Measurements from ENCODE around the gene RNF5. TPM values are rescaled to one million over a fixed set of nuclear protein-coding genes. Genes with fewer than 3 reads are reported as not detected.

Gene RNF5
- total and polyA plus RNA-seq, 9 of the 15 experiments (the other 6 are each of a cell fraction or from before 2014, with no cell fraction given): 62.2 to 245 (median 129) TPM

GRCh38 chr6:32153564-32154513 is 24.4 kb upstream of the RNF5 start, which contains the start of gene PPT2 (continued):
- TF ChIP-seq ATF7 (IDR thresholded peaks at IDR 0.05): peak; percentile 99
- TF ChIP-seq CHAMP1 (IDR thresholded peaks at IDR 0.05): peak; percentile 50; the same call in 1 of the 2 replicates
- peak; percentile 89 for TF ChIP-seq CXXC5 (CRISPR knock-in tag; IDR thresholded peaks at IDR 0.05)
- peak; percentile 8; the same call in 1 of the 2 replicates for TF ChIP-seq TAF7 (tag; IDR thresholded peaks at IDR 0.05)
- no peak for TF ChIP-seq U2AF2 (optimal IDR thresholded peaks at IDR 0.05; ENCODE audit: low read depth, low read length)
- TF ChIP-seq PHB2 (IDR thresholded peaks at IDR 0.05; ENCODE audit: low read depth): no peak
- TF ChIP-seq SLC30A9 (CRISPR knock-in tag; IDR thresholded peaks at IDR 0.05): no peak
- TF ChIP-seq BRD4 (IDR thresholded peaks at IDR 0.05): peak; percentile 63; the same call in 1 of the 2 replicates
- peak; percentile 61 for TF ChIP-seq CTCFL (IDR thresholded peaks at IDR 0.05; ENCODE audit: borderline replicate concordance, insufficient read depth, low read depth, low read length, poor library complexity, severe bottlenecking)
- TF ChIP-seq PKNOX1 (IDR thresholded peaks at IDR 0.05): peak; percentile 54
- TF ChIP-seq ZNF511 (CRISPR knock-in tag; IDR thresholded peaks at IDR 0.05): 0 out of 2 replicates have a peak, but pooled peaks have one; percentile 3
- TF ChIP-seq NONO (IDR thresholded peaks at IDR 0.05; ENCODE audit: low read depth in 2 of 2, low read length in 1 of 2): peak in 1 of 2 experiments; percentile 98; a peak in 2 of 4 replicates
- peak; percentile 78; the same call in 1 of the 2 replicates for TF ChIP-seq TFAP4 (CRISPR knock-in tag; IDR thresholded peaks at IDR 0.05; ENCODE audit: borderline replicate concordance)
- peak; percentile 90 for TF ChIP-seq C11orf30 (IDR thresholded peaks at IDR 0.05; ENCODE audit: low read depth)
- peak; percentile 76 for TF ChIP-seq RNF2 (IDR thresholded peaks at IDR 0.05)
- no peak for TF ChIP-seq ZBTB49 (CRISPR knock-in tag; IDR thresholded peaks at IDR 0.05; ENCODE audit: borderline replicate concordance)
- no peak for TF ChIP-seq ZNF764 (CRISPR knock-in tag; IDR thresholded peaks at IDR 0.05; ENCODE audit: low read depth)

All from K562 (cell line).